HK-2 (cell line): ENCODE results near the gene PDE8B.

Experiments
- DNase-seq: peaks from one replicate; pipeline ENCODE4 v3.0.0-alpha.2; 2018; ENCODE audit not compliant: unreplicated experiment

PDE8B gene

GRCh38 chr5:77232574-77233358 lies 22.3 kb downstream of the PDE8B start:
- DNase-seq = no peak

- DNase-seq = no peak
Measured at GRCh38 chr5:77235846-77236721, 25.6 kb downstream of the PDE8B start.

- no peak for DNase-seq
Measured at GRCh38 chr5:77239126-77239741, 28.8 kb downstream of the PDE8B start.

- DNase-seq = no peak
Measured at GRCh38 chr5:77241444-77241843, 31.0 kb downstream of the PDE8B start.

GRCh38 chr5:77249475-77249874 lies 39.0 kb downstream of the PDE8B start:
- no peak for DNase-seq

- no peak for DNase-seq
Measured at GRCh38 chr5:77250021-77250420, 39.5 kb downstream of the PDE8B start.

GRCh38 chr5:77251921-77252320 lies 41.4 kb downstream of the PDE8B start:
- no peak for DNase-seq

- no peak for DNase-seq
Measured at GRCh38 chr5:77255617-77256016, 45.1 kb downstream of the PDE8B start.

- no peak for DNase-seq
Measured at GRCh38 chr5:77256406-77256805, 45.9 kb downstream of the PDE8B start.

GRCh38 chr5:77258652-77259051 lies 48.2 kb downstream of the PDE8B start:
- DNase-seq = no peak

GRCh38 chr5:77259476-77259875 lies 49.0 kb downstream of the PDE8B start:
- no peak for DNase-seq

GRCh38 chr5:77262697-77263096 lies 52.2 kb downstream of the PDE8B start:
- DNase-seq = no peak

- DNase-seq = no peak
Measured at GRCh38 chr5:77266291-77266690, 55.8 kb downstream of the PDE8B start.

GRCh38 chr5:77267496-77267895 lies 57.0 kb downstream of the PDE8B start:
- DNase-seq = no peak

- DNase-seq = no peak
Measured at GRCh38 chr5:77272206-77272605, 61.7 kb downstream of the PDE8B start.

- no peak for DNase-seq
Measured at GRCh38 chr5:77277759-77278158, 67.3 kb downstream of the PDE8B start.

GRCh38 chr5:77280036-77280435 lies 69.6 kb downstream of the PDE8B start:
- no peak for DNase-seq

GRCh38 chr5:77281969-77282336 lies 71.5 kb downstream of the PDE8B start:
- DNase-seq = no peak

GRCh38 chr5:77282337-77283027 lies 72.0 kb downstream of the PDE8B start:
- DNase-seq = no peak

GRCh38 chr5:77285251-77285841 lies 74.9 kb downstream of the PDE8B start:
- DNase-seq = no peak

- no peak for DNase-seq
Measured at GRCh38 chr5:77292026-77292757, 81.7 kb downstream of the PDE8B start.
